GM12878 (cell line): ENCODE data around the gene NSMCE1. TPM values are rescaled to one million over a fixed set of nuclear protein-coding genes. Genes with fewer than 3 reads are reported as not detected.

ENCODE experiments used
- ATAC-seq: fragments of 200-7000 bp; cut with Tn5 transposase; 3 replicates; pipeline ENCODE4 v1.9.1; 2020; ENCODE audit warnings: mild to moderate bottlenecking, moderate library complexity
- BruUV-seq: library from RNA; stranded (reverse); fragments of 400-500 nt; replicated peaks from 2 replicates; lab custom pipeline; 2021; lab: Mats Ljungman, UMichigan
- CTCF ChIA-PET: fragments of 300-600 bp; sonication (Branson Sonifier 250); formaldehyde crosslinking; extraction: SDS; loops from one replicate; lab custom pipeline; 2021; ENCODE audit warnings: inconsistent platforms; lab: Yijun Ruan, JAX
- POLR2A ChIA-PET: fragments of 350-600 bp; formaldehyde crosslinking; extraction: SDS; loops from one replicate; lab custom pipeline; 2021; ENCODE audit warnings: inconsistent platforms; lab: Charles Lee
- RAD21 ChIA-PET: fragments of 300-600 bp; sonication (Branson Sonifier 250); formaldehyde crosslinking; loops from one replicate; lab custom pipeline; 2023; ENCODE audit warnings: antibody characterized with exemption; ENCODE audit not compliant: unreplicated experiment; lab: Charles Lee
- SMC1A ChIA-PET: fragments of 300-600 bp; sonication (Branson Sonifier 250); formaldehyde crosslinking; loops from one replicate; lab custom pipeline; 2023; ENCODE audit not compliant: unreplicated experiment, uncharacterized antibody; lab: Charles Lee
- DNase-seq: peaks from one replicate; pipeline ENCODE4 v3.0.0-alpha.2; 2011; ENCODE audit warnings: low read depth, low spot score
- FAIRE-seq: peaks from 3 replicates; lab custom pipeline; 2011; peaks lifted over from hg19 to GRCh38; lab: Jason Lieb, UNC
- H2AFZ ChIP-seq: 2 replicates; pipeline ENCODE4 v1.6.0; 2011; ENCODE audit warnings: low read depth, low read length, control low read depth; ENCODE audit not compliant: control insufficient read depth
- H3K27ac ChIP-seq: 2 replicates; pipeline ENCODE4 v1.5.1; 2011; ENCODE audit warnings: control low read depth; ENCODE audit not compliant: control insufficient read depth, insufficient read depth
- H3K27me3 ChIP-seq, 2 experiments: replicated peaks in 1 of 2; 2 replicates each; pipeline versions ENCODE4 v1.6.0 to v1.6.1; 2011; ENCODE audit warnings: low read length in 1 of 2; ENCODE audit not compliant: control insufficient read depth in 2 of 2, insufficient read depth in 2 of 2
- H3K36me3 ChIP-seq, 2 experiments: 2 replicates each; pipeline ENCODE4 v1.5.1; 2011; ENCODE audit warnings: low read length in 1 of 2; ENCODE audit not compliant: control insufficient read depth in 2 of 2, insufficient read depth in 2 of 2
- H3K4me1 ChIP-seq: 2 replicates; pipeline ENCODE4 v1.6.1; 2011; ENCODE audit warnings: mild to moderate bottlenecking, low read length, moderate library complexity, mixed read lengths; ENCODE audit not compliant: control insufficient read depth, insufficient read depth
- H3K4me2 ChIP-seq: 2 replicates; pipeline ENCODE4 v1.6.0; 2011; ENCODE audit warnings: control low read depth; ENCODE audit not compliant: control insufficient read depth, insufficient read depth
- H3K4me3 ChIP-seq: fragments of 200-600 bp; sonication (generic); 2 replicates; pipeline ENCODE4 v1.5.1; 2016
- H3K79me2 ChIP-seq: 2 replicates; pipeline ENCODE4 v1.6.0; 2011; ENCODE audit warnings: low read length; ENCODE audit not compliant: control insufficient read depth, insufficient read depth
- H3K9ac ChIP-seq: 2 replicates; pipeline ENCODE4 v1.8.0; 2011; ENCODE audit warnings: low read length, control low read depth, mixed read lengths; ENCODE audit not compliant: control insufficient read depth, insufficient read depth
- H3K9me3 ChIP-seq: replicated peaks from 3 replicates; pipeline ENCODE4 v1.5.1; 2011; ENCODE audit warnings: mild to moderate bottlenecking, low read length; ENCODE audit not compliant: control insufficient read depth, insufficient read depth
- H4K20me1 ChIP-seq: 2 replicates; pipeline ENCODE4 v1.6.0; 2011; ENCODE audit not compliant: control insufficient read depth, insufficient read depth
- ATF7 ChIP-seq: fragments of 450-650 bp; IDR thresholded peaks from 2 replicates; pipeline ENCODE4 v1.6.1; 2016; ENCODE audit warnings: low read depth, mild to moderate bottlenecking
- MYC ChIP-seq: IDR thresholded peaks from 2 replicates; pipeline ENCODE4 v1.6.1; 2011; ENCODE audit warnings: mild to moderate bottlenecking, low read length, moderate library complexity, inconsistent platforms; ENCODE audit not compliant: insufficient read depth, insufficient replicate concordance, insufficient read length, severe bottlenecking
- RELA ChIP-seq: fragments of 450-650 bp; IDR thresholded peaks from 2 replicates; pipeline ENCODE4 v1.8.0; 2014; ENCODE audit warnings: borderline replicate concordance; ENCODE audit not compliant: partially characterized antibody
- RUNX3 ChIP-seq: IDR thresholded peaks from 2 replicates; pipeline ENCODE4 v1.6.1; 2012; ENCODE audit warnings: low read length, inconsistent platforms
- SMARCA5 ChIP-seq: fragments of 450-650 bp; IDR thresholded peaks from 2 replicates; pipeline ENCODE4 v1.6.1; 2017; ENCODE audit warnings: mild to moderate bottlenecking
- SMC3 ChIP-seq: IDR thresholded peaks from 2 replicates; pipeline ENCODE4 v1.6.1; 2011; ENCODE audit warnings: low read length, improper control_type of control experiment, borderline replicate concordance
- WRNIP1 ChIP-seq: IDR thresholded peaks from 2 replicates; pipeline ENCODE4 v1.6.1; 2011; ENCODE audit warnings: low read depth, low read length, improper control_type of control experiment, borderline replicate concordance
- WGBS: methylation state at CpG from one replicate; pipeline ENCODE4 v1.1.6; 2016; ENCODE audit warnings: low lambda C conversion rate; ENCODE audit not compliant: insufficient replicate concordance, insufficient coverage; ENCODE audit errors: missing lambda C conversion rate; 5-methylcytosine and 5-hydroxymethylcytosine counted together
- in situ Hi-C: fragments of 300-500 bp; cut with MboI; formaldehyde crosslinking; loops from 9 replicates; pipeline ENCODE4 v1.14.3; 2018; ENCODE audit warnings: mixed read lengths
- intact Hi-C: fragments of 100-400 bp; cut with micrococcal nuclease; formaldehyde crosslinking; loops from one replicate; pipeline ENCODE4 v1.14.2; 2022; ENCODE audit not compliant: unreplicated experiment
- polyA plus RNA-seq, 11 experiments: library from polyadenylated mRNA; depleted of rRNA in 4 of 11; unstranded in 6 of 11; stranded (reverse) in 5 of 11; fragments of >200 nt; fragmentation: Nextera tagmentation in 4 of 11; fragmentation: Illumina TruSeq in 1 of 11; extraction: Ambion mirVana in 4 of 11; extraction: Trizol in 1 of 11; gene quantifications; 1 replicate in 1 of 11; 2 replicates in 10 of 11; pipeline versions ENCODE4 v1.2.1 to v1.2.3, GENCODE V29; 2011 to 2016; ENCODE audit warnings: inconsistent platforms in 2 of 11, missing spikeins in 2 of 11, low read depth in 1 of 11
- total RNA-seq, 4 experiments: library from RNA; depleted of rRNA in 3 of 4; stranded (reverse); fragments of >200 nt in 3 of 4; fragmentation: Illumina TruSeq in 1 of 4; extraction: Trizol in 1 of 4; gene quantifications; 2 replicates each; pipeline versions ENCODE4 v1.2.1 to v1.2.3, GENCODE V29; 2013 to 2021
- TF ChIP-seq, protein P1 (sequence below): IDR thresholded peaks from 2 replicates; pipeline ENCODE4 v1.6.1; 2012; ENCODE audit warnings: low read depth, low read length, improper control_type of control experiment
- TF ChIP-seq, protein P2 (sequence below): fragments of 450-650 bp; IDR thresholded peaks from 2 replicates; pipeline ENCODE4 v1.6.1; 2017; ENCODE audit warnings: mild to moderate bottlenecking, moderate library complexity

NSMCE1 gene
- total and polyA plus RNA-seq, 10 of the 15 experiments (the other 5 are each of a cell fraction or from before 2014, with no cell fraction given): 54.0 to 214 (median 71.4) TPM

- TF ChIP-seq MYC: no peak
- TF ChIP-seq, all 136 proteins: peak for 3
Observed at GRCh38 chr16:27181019-27181790, 87.4 kb downstream of the NSMCE1 start (continued).

DNA sequence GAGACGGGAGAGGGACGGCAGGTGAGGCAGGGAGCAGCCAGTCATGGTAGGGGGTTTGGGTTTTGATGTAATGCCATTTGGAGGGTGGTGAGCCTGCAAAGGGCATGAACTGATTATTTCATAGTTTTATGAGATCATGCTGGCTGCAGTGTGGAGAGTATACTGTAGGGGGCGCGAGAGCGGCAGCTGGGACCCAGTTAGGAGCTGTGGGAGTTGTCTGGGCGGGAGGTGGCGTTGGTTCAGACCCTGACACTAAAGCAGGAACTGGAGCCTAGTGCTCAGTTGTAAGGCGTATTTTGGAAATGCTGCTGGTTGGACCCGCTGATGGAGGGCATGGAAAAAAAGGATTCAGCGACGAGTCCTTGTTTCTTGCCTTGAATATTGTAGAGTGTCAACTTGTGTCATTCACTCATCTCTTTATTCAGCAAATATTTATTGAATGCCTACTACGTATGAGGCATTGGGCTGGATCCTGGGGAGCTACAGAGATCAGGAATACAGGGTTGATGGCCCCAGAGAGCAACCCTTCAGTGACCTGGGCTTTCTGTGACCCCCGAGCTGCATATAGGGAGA, 89.0 kb downstream of the NSMCE1 start:
- intact Hi-C loops (loop anchor here (1.0 to 2.0 kb wide), 3 partner anchors 55 to 278 kb away; no protein-coding TSS in a partner anchor), in situ Hi-C loops (loop anchor here (10.0 kb wide), 1 partner anchor 275 kb away; no protein-coding TSS in a partner anchor)
- CTCF ChIA-PET: interaction anchor here (0.6 to 10.0 kb wide), 42 partner anchors 8 to 368 kb away, joined by 3 to 150 read pairs (median 6); partner anchors contain the start of gene KDM8
- Histone ChIP-seq H2AFZ (peak overlapping the region; percentile 62), H3K4me1 (no peaks in the 10 kb centered on the region), H3K9ac (no peak overlapping the region), H3K36me3 (no peaks in the 10 kb centered on the region), H4K20me1 (no peaks in the 10 kb centered on the region), H3K27me3 (no peaks in the 10 kb centered on the region; a peak in 1 of 4 replicates), H3K27ac (no peak overlapping the region), H3K9me3 (no peaks in the 10 kb centered on the region), H3K4me2 (no peak overlapping the region), H3K4me3 (no peak overlapping the region), H3K79me2 (no peaks in the 10 kb centered on the region)
- BruUV-seq: no TSS peak
- RAD21 ChIA-PET: interaction anchor here (0.7 to 5.1 kb wide), 28 partner anchors 9 to 280 kb away, joined by 3 to 86 read pairs (median 6); partner anchors contain the start of gene KDM8
- SMC1A ChIA-PET: interaction anchor here (0.8 to 6.4 kb wide), 25 partner anchors 10 to 287 kb away, joined by 3 to 76 read pairs (median 4); partner anchors contain the start of gene KDM8
- FAIRE-seq: peak; percentile 98
- POLR2A ChIA-PET: interaction anchor here (0.8 to 3.1 kb wide), 4 partner anchors 139 to 221 kb away, joined by 3 to 12 read pairs (median 4); no protein-coding TSS in a partner anchor
- peak; percentile 55 for DNase-seq
- 9% methylated on average over 13 of the region's 13 CpGs for WGBS
- ATAC-seq: peak; percentile 98
- TF ChIP-seq ATF7: peak; percentile 80
- TF ChIP-seq SMC3: peak; percentile 96
- TF ChIP-seq, protein P1, sequence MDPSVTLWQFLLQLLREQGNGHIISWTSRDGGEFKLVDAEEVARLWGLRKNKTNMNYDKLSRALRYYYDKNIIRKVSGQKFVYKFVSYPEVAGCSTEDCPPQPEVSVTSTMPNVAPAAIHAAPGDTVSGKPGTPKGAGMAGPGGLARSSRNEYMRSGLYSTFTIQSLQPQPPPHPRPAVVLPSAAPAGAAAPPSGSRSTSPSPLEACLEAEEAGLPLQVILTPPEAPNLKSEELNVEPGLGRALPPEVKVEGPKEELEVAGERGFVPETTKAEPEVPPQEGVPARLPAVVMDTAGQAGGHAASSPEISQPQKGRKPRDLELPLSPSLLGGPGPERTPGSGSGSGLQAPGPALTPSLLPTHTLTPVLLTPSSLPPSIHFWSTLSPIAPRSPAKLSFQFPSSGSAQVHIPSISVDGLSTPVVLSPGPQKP: no peak
- peak; percentile 35 for TF ChIP-seq RUNX3
- TF ChIP-seq, protein P2, sequence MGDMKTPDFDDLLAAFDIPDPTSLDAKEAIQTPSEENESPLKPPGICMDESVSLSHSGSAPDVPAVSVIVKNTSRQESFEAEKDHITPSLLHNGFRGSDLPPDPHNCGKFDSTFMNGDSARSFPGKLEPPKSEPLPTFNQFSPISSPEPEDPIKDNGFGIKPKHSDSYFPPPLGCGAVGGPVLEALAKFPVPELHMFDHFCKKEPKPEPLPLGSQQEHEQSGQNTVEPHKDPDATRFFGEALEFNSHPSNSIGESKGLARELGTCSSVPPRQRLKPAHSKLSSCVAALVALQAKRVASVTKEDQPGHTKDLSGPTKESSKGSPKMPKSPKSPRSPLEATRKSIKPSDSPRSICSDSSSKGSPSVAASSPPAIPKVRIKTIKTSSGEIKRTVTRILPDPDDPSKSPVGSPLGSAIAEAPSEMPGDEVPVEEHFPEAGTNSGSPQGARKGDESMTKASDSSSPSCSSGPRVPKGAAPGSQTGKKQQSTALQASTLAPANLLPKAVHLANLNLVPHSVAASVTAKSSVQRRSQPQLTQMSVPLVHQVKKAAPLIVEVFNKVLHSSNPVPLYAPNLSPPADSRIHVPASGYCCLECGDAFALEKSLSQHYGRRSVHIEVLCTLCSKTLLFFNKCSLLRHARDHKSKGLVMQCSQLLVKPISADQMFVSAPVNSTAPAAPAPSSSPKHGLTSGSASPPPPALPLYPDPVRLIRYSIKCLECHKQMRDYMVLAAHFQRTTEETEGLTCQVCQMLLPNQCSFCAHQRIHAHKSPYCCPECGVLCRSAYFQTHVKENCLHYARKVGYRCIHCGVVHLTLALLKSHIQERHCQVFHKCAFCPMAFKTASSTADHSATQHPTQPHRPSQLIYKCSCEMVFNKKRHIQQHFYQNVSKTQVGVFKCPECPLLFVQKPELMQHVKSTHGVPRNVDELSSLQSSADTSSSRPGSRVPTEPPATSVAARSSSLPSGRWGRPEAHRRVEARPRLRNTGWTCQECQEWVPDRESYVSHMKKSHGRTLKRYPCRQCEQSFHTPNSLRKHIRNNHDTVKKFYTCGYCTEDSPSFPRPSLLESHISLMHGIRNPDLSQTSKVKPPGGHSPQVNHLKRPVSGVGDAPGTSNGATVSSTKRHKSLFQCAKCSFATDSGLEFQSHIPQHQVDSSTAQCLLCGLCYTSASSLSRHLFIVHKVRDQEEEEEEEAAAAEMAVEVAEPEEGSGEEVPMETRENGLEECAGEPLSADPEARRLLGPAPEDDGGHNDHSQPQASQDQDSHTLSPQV: peak; percentile 33; the same call in 1 of the 2 replicates
- peak; percentile 80; the same call in 1 of the 2 replicates for TF ChIP-seq SMARCA5
- TF ChIP-seq WRNIP1: no peak
- TF ChIP-seq RELA: peak; percentile 44
